K562 (cell line): ENCODE measurements around the gene UNC80. TPM values are rescaled to one million over a fixed set of nuclear protein-coding genes. Genes with fewer than 3 reads are reported as not detected.

Experiments
- ATAC-seq: fragments of 200-7000 bp; cut with Tn5 transposase; 3 replicates; pipeline ENCODE4 v1.9.1; 2020; ENCODE audit warnings: moderate library complexity
- BruUV-seq: library from RNA; stranded (reverse); fragments of 400-500 nt; replicated peaks from 2 replicates; lab custom pipeline; 2021; lab: Mats Ljungman, UMichigan
- CTCF ChIA-PET: fragments of 300-600 bp; formaldehyde crosslinking; extraction: SDS; loops from one replicate; lab custom pipeline; 2021; ENCODE audit warnings: low intra/inter-chr PET ratio; lab: Yijun Ruan, JAX
- POLR2A ChIA-PET: fragments of 300-600, 350-650 bp; sonication (Branson Sonifier 250); formaldehyde crosslinking; extraction: SDS; loops from one replicate; lab custom pipeline; 2021; ENCODE audit warnings: antibody characterized with exemption, inconsistent platforms; lab: Yijun Ruan, JAX
- DNase-seq, 4 experiments: peaks; one replicate each; pipeline versions ENCODE4 v3.0.0 to v3.0.0-alpha.2; 2011 to 2018; ENCODE audit warnings: low spot score in 3 of 4, mixed read lengths in 3 of 4; ENCODE audit errors: extremely low read depth in 1 of 4
- FAIRE-seq: peaks from 2 replicates; lab custom pipeline; 2011; peaks lifted over from hg19 to GRCh38; lab: Jason Lieb, UNC
- H2AFZ ChIP-seq: 2 replicates; pipeline ENCODE4 v1.6.0; 2011; ENCODE audit warnings: low read depth, low read length, control low read depth, inconsistent platforms
- H3K27ac ChIP-seq: fragments of 200-600 bp; 3 replicates; pipeline ENCODE4 v1.8.0; 2011; ENCODE audit warnings: low read depth, mild to moderate bottlenecking, control low read depth, inconsistent platforms, low read length, moderate library complexity, mixed read lengths; ENCODE audit errors: extremely low read depth
- H3K27me3 ChIP-seq, 2 experiments: fragments of 300-600 bp in 1 of 2; 2 replicates in 1 of 2; 3 replicates in 1 of 2; pipeline versions ENCODE4 v1.6.0 to v1.8.0; 2011; ENCODE audit warnings: inconsistent platforms in 2 of 2, low read length in 2 of 2, mild to moderate bottlenecking in 1 of 2, mixed read lengths in 1 of 2, moderate library complexity in 1 of 2; ENCODE audit not compliant: control insufficient read depth in 2 of 2, insufficient read depth in 2 of 2
- H3K36me3 ChIP-seq: fragments of 300-600 bp; 3 replicates; pipeline ENCODE4 v1.8.0; 2011; ENCODE audit warnings: mild to moderate bottlenecking, low read length, inconsistent platforms; ENCODE audit not compliant: control insufficient read depth, insufficient read depth
- H3K4me1 ChIP-seq, 2 experiments: fragments of 200-600 bp in 1 of 2; replicated peaks in 1 of 2; 2 replicates in 1 of 2; 3 replicates in 1 of 2; pipeline versions ENCODE4 v1.5.1 to v1.8.0; 2011; ENCODE audit warnings: inconsistent platforms in 2 of 2, low read length in 2 of 2, mild to moderate bottlenecking in 1 of 2, mixed read lengths in 1 of 2, moderate library complexity in 1 of 2; ENCODE audit not compliant: control insufficient read depth in 2 of 2, insufficient read depth in 2 of 2
- H3K4me2 ChIP-seq: 2 replicates; pipeline ENCODE4 v1.6.1; 2011; ENCODE audit warnings: low read length, control low read depth, inconsistent platforms, mixed read lengths; ENCODE audit not compliant: insufficient read depth
- H3K4me3 ChIP-seq: fragments of 200-600 bp; sonication (generic), shearing (Covaris generic); 2 replicates; pipeline ENCODE4 v1.5.1; 2016; ENCODE audit warnings: control low read depth, inconsistent platforms
- H3K79me2 ChIP-seq: fragments of 200-600 bp; 3 replicates; pipeline ENCODE4 v1.8.0; 2011; ENCODE audit warnings: low read length, inconsistent platforms; ENCODE audit not compliant: control insufficient read depth, insufficient read depth
- H3K9ac ChIP-seq, 2 experiments: 2 replicates each; pipeline versions ENCODE4 v1.6.0 to v1.6.1; 2011; ENCODE audit warnings: low read depth in 2 of 2, low read length in 2 of 2, control low read depth in 1 of 2, inconsistent platforms in 1 of 2, mild to moderate bottlenecking in 1 of 2, mixed read lengths in 1 of 2; ENCODE audit not compliant: insufficient read depth in 1 of 2
- H3K9me1 ChIP-seq: one replicate; pipeline ENCODE4 v1.6.0; 2011; ENCODE audit warnings: inconsistent platforms, mild to moderate bottlenecking, low read length, moderate library complexity; ENCODE audit not compliant: control insufficient read depth, insufficient read depth
- H3K9me3 ChIP-seq: replicated peaks from 2 replicates; pipeline ENCODE4 v1.5.1; 2011; ENCODE audit warnings: low read depth, low read length, inconsistent platforms; ENCODE audit not compliant: control insufficient read depth, insufficient read depth
- H4K20me1 ChIP-seq: replicated peaks from 2 replicates; pipeline ENCODE4 v1.6.1; 2011; ENCODE audit warnings: low read length, inconsistent platforms, mixed read lengths; ENCODE audit not compliant: control insufficient read depth, insufficient read depth
- MXI1 ChIP-seq: IDR thresholded peaks from 2 replicates; pipeline ENCODE4 v1.6.1; 2011; ENCODE audit warnings: low read depth, mild to moderate bottlenecking, improper control_type of control experiment, low read length
- NFE2 ChIP-seq: IDR thresholded peaks from 2 replicates; pipeline ENCODE4 v1.6.1; 2014; ENCODE audit warnings: antibody characterized with exemption, low read depth
- RAD21 ChIP-seq, 2 experiments: fragments of 250-450 bp in 1 of 2; fragments of 450-650 bp in 1 of 2; sonication (Bioruptor Pico) in 1 of 2; formaldehyde crosslinking in 1 of 2; IDR thresholded peaks in 1 of 2; conservative IDR thresholded peaks in 1 of 2; 2 replicates each; pipeline versions ENCODE4 v1.4.0 to v1.8.0; 2020 to 2022; ENCODE audit warnings: mild to moderate bottlenecking in 2 of 2, moderate library complexity in 1 of 2
- SMC3 ChIP-seq: conservative IDR thresholded peaks from 2 replicates; pipeline ENCODE4 v1.6.1; 2011; ENCODE audit warnings: low read depth, low read length, improper control_type of control experiment; ENCODE audit not compliant: insufficient read depth
- WGBS: fragments of 100-300 bp; shearing (Covaris generic); methylation state at CpG from one replicate; pipeline ENCODE4 v1.1.6; 2016; ENCODE audit warnings: low coverage, mixed read lengths; ENCODE audit not compliant: insufficient coverage; ENCODE audit errors: missing lambda C conversion rate; 5-methylcytosine and 5-hydroxymethylcytosine counted together
- in situ Hi-C: fragments of 300-500 bp; cut with MboI; formaldehyde crosslinking; loops from 4 replicates; pipeline ENCODE4 v1.15.0; 2018; ENCODE audit warnings: inconsistent platforms, mixed read lengths
- intact Hi-C: fragments of 100-400 bp; cut with micrococcal nuclease; formaldehyde crosslinking; loops from 2 replicates; pipeline ENCODE4 v1.14.2; 2022
- polyA plus RNA-seq, 8 experiments: library from polyadenylated mRNA; depleted of rRNA in 4 of 8; stranded (reverse) in 5 of 8; unstranded in 3 of 8; fragments of >200 nt; fragmentation: Nextera tagmentation in 2 of 8; fragmentation: Illumina TruSeq in 1 of 8; extraction: Ambion mirVana in 2 of 8; extraction: Trizol in 1 of 8; gene quantifications; 2 replicates each; pipeline versions ENCODE4 v1.2.1 to v1.2.3, GENCODE V29; 2011 to 2014; ENCODE audit warnings: inconsistent platforms in 1 of 8, missing spikeins in 1 of 8
- total RNA-seq, 7 experiments: library from RNA; depleted of rRNA in 6 of 7; stranded (reverse); fragments of >200 nt in 6 of 7; fragmentation: Illumina TruSeq in 2 of 7; extraction: Trizol in 2 of 7; gene quantifications; 2 replicates each; pipeline versions ENCODE4 v1.2.1 to v1.2.3, GENCODE V29; 2011 to 2021; ENCODE audit warnings: low replicate concordance in 1 of 7
- TF ChIP-seq, protein P1 (sequence below), 3 experiments: IDR thresholded peaks in 2 of 3; conservative IDR thresholded peaks in 1 of 3; 2 replicates each; pipeline ENCODE4 v1.5.1; 2011 to 2012; ENCODE audit warnings: low read length in 3 of 3, mild to moderate bottlenecking in 3 of 3, control low read depth in 2 of 3, improper control_type of control experiment in 1 of 3, inconsistent platforms in 1 of 3, low read depth in 1 of 3, mixed read lengths in 1 of 3, moderate library complexity in 1 of 3; ENCODE audit not compliant: insufficient read depth in 2 of 3
- TF ChIP-seq, protein P2 (sequence below), 2 experiments: fragments of 450-650 bp; formaldehyde crosslinking in 1 of 2; IDR thresholded peaks; 2 replicates each; pipeline versions ENCODE4 v1.4.0 to v1.6.1; 2014 to 2020; ENCODE audit warnings: mild to moderate bottlenecking in 2 of 2, borderline replicate concordance in 1 of 2, low read depth in 1 of 2

Gene UNC80
- total and polyA plus RNA-seq, 9 of the 15 experiments (the other 6 are each of a cell fraction or from before 2014, with no cell fraction given) = under 0.01 to 0.04 (median 0.01) TPM; not detected in 5

DNA sequence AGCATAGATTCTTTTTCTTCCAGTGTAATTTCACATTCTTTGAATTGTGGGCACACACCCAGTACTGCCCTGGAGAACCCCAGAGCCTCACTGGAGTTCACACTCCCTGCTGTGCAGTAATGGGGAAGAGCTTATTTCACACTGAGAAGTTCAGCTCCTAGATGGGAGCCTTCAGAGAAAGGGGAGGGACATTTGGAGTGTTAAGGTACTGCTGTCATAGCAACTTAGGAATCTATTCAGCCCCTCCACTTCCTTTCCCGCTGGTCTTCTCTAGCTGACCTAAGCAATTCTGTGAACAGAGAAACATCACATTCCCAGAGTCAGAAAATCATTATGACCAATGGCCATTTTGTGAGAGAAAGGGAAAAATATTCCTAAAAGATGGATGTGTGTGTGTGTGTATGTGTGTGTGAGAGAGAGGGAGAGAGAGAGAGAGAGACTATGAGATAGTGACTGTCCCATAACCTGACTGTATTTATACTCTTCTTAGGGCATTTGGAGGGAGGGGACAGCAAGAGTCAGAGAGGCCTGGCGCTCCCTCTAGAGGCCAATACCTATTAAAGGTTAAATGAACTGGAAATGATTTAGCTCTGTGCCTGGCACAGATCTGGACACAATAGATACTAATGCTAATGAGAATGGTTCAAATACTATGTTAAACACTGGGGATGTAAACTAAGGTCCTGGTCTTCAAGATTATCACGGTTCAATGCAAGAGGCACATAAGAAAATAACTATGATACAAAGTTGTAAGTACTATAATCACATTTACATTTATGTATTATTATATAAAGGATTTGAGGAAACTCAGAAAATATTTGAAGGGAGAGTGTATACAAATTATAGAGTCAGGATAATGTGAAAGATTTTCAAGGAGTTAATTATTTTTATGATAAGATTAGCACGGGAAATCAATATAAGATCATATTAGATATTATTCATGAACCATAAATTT lies 189.3 kb downstream of the UNC80 start:
- BruUV-seq = no TSS peak
- no peaks in the 10 kb centered on the region for H3K27me3 ChIP-seq
- no peaks in the 10 kb centered on the region for H3K79me2 ChIP-seq
- H3K36me3 ChIP-seq = no peaks in the 10 kb centered on the region
- no peak overlapping the region for H3K4me3 ChIP-seq
- 0% methylated on average over 4 of the region's 4 CpGs for WGBS
- no peaks in the 10 kb centered on the region for H3K9me3 ChIP-seq
- POLR2A ChIA-PET = no interaction called here
- intact Hi-C loops (loop anchor here (5.0 to 10.0 kb wide), 3 partner anchors 536 to 1564 kb away; partner anchors contain the start of gene MAP2), in situ Hi-C loops (loop anchor here (10.0 kb wide), 1 partner anchor 1556 kb away; the partner anchor contains the start of gene PTH2R)
- no peaks in the 10 kb centered on the region for H4K20me1 ChIP-seq
- CTCF ChIA-PET = no interaction called here
- no peaks in the 10 kb centered on the region for H3K4me1 ChIP-seq
- H2AFZ ChIP-seq = no peak overlapping the region
- no peaks in the 10 kb centered on the region for H3K9me1 ChIP-seq
- DNase-seq (peak; percentile 18 to 61 (median 28)), ATAC-seq (peak; percentile 88), FAIRE-seq (peak; percentile 29)
- no peak overlapping the region for H3K27ac ChIP-seq
- H3K4me2 ChIP-seq = no peak overlapping the region
- no peak overlapping the region for H3K9ac ChIP-seq
- 0 out of 2 replicates have a peak, but pooled peaks have one; percentile 36 for TF ChIP-seq SMC3
- TF ChIP-seq, protein P1, sequence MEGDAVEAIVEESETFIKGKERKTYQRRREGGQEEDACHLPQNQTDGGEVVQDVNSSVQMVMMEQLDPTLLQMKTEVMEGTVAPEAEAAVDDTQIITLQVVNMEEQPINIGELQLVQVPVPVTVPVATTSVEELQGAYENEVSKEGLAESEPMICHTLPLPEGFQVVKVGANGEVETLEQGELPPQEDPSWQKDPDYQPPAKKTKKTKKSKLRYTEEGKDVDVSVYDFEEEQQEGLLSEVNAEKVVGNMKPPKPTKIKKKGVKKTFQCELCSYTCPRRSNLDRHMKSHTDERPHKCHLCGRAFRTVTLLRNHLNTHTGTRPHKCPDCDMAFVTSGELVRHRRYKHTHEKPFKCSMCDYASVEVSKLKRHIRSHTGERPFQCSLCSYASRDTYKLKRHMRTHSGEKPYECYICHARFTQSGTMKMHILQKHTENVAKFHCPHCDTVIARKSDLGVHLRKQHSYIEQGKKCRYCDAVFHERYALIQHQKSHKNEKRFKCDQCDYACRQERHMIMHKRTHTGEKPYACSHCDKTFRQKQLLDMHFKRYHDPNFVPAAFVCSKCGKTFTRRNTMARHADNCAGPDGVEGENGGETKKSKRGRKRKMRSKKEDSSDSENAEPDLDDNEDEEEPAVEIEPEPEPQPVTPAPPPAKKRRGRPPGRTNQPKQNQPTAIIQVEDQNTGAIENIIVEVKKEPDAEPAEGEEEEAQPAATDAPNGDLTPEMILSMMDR (IDR thresholded peaks at IDR 0.05 in 2 of 3, conservative IDR thresholded peaks at IDR 0.05 in 1 of 3; ENCODE audit: insufficient read depth in 2 of 3, low read depth in 1 of 3, low read length in 3 of 3) = peak; percentile 51 to 66 (median 60)
- TF ChIP-seq NFE2 = no peak
- peak; percentile 22 to 60; a peak in 3 of 4 replicates for TF ChIP-seq RAD21 (CRISPR knock-in tag; conservative IDR thresholded peaks at IDR 0.05 in 1 of 2, IDR thresholded peaks at IDR 0.05 in 1 of 2)
- TF ChIP-seq MXI1 = no peak
- TF ChIP-seq, protein P2, sequence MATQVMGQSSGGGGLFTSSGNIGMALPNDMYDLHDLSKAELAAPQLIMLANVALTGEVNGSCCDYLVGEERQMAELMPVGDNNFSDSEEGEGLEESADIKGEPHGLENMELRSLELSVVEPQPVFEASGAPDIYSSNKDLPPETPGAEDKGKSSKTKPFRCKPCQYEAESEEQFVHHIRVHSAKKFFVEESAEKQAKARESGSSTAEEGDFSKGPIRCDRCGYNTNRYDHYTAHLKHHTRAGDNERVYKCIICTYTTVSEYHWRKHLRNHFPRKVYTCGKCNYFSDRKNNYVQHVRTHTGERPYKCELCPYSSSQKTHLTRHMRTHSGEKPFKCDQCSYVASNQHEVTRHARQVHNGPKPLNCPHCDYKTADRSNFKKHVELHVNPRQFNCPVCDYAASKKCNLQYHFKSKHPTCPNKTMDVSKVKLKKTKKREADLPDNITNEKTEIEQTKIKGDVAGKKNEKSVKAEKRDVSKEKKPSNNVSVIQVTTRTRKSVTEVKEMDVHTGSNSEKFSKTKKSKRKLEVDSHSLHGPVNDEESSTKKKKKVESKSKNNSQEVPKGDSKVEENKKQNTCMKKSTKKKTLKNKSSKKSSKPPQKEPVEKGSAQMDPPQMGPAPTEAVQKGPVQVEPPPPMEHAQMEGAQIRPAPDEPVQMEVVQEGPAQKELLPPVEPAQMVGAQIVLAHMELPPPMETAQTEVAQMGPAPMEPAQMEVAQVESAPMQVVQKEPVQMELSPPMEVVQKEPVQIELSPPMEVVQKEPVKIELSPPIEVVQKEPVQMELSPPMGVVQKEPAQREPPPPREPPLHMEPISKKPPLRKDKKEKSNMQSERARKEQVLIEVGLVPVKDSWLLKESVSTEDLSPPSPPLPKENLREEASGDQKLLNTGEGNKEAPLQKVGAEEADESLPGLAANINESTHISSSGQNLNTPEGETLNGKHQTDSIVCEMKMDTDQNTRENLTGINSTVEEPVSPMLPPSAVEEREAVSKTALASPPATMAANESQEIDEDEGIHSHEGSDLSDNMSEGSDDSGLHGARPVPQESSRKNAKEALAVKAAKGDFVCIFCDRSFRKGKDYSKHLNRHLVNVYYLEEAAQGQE (IDR thresholded peaks at IDR 0.05; ENCODE audit: borderline replicate concordance) = peak; percentile 19; the same call in 1 of the 2 replicates
- TF ChIP-seq, protein P2 (CRISPR knock-in tag; IDR thresholded peaks at IDR 0.05; ENCODE audit: low read depth) = no peak
